Smooth muscle cell of the brain vasculature (primary cell): ENCODE measurements around the gene OR6S1.

Source experiments
- DNase-seq: peaks from one replicate; pipeline ENCODE4 v3.0.0-alpha.2; 2012; ENCODE audit warnings: low read depth, low spot score

OR6S1 gene

GRCh38 chr14:20641591-20641990 lies at the start of gene OR6S1:
TSS of gene OR6S1 (minus strand) at chr14:20641691. CDS start at chr14:20641691, 0 bp downstream.
- DNase-seq = no peak

GRCh38 chr14:20690848-20691640 lies 49.6 kb upstream of the OR6S1 start:
- peak; percentile 15 for DNase-seq

- DNase-seq = no peak
Observed at GRCh38 chr14:20688167-20688839, 46.8 kb upstream of the OR6S1 start, which contains the start of gene ANG. TSS of gene ANG (plus strand) at chr14:20688764. CDS start at chr14:20693565, 4,801 bp downstream.

- DNase-seq = no peak
Observed at GRCh38 chr14:20687362-20688166, 46.1 kb upstream of the OR6S1 start.

GRCh38 chr14:20686386-20687143 lies 45.1 kb upstream of the OR6S1 start:
- DNase-seq = no peak

- peak; percentile 7 for DNase-seq
Observed at GRCh38 chr14:20684662-20685456, 43.4 kb upstream of the OR6S1 start.

GRCh38 chr14:20683891-20684661 lies 42.6 kb upstream of the OR6S1 start, which contains the start of gene RNASE4:
TSS of gene RNASE4 (plus strand) at chr14:20684560. CDS start at chr14:20699372, 14,812 bp downstream.
- DNase-seq = peak; percentile 50

- DNase-seq = peak; percentile 77
Observed at GRCh38 chr14:20683125-20683890, 41.8 kb upstream of the OR6S1 start.

GRCh38 chr14:20682435-20683124 lies 41.1 kb upstream of the OR6S1 start:
- DNase-seq = peak; percentile 73

GRCh38 chr14:20682127-20682434 lies 40.6 kb upstream of the OR6S1 start:
- peak; percentile 7 for DNase-seq

GRCh38 chr14:20681348-20682126 lies 40.0 kb upstream of the OR6S1 start:
- DNase-seq = peak; percentile 69

GRCh38 chr14:20680843-20681347 lies 39.4 kb upstream of the OR6S1 start:
- no peak for DNase-seq

- no peak for DNase-seq
Observed at GRCh38 chr14:20680363-20680762, 38.9 kb upstream of the OR6S1 start.

GRCh38 chr14:20679907-20680306 lies 38.4 kb upstream of the OR6S1 start:
- no peak for DNase-seq

GRCh38 chr14:20676072-20676471 lies 34.6 kb upstream of the OR6S1 start:
- no peak for DNase-seq

- DNase-seq = no peak
Observed at GRCh38 chr14:20675669-20676068, 34.2 kb upstream of the OR6S1 start.

- no peak for DNase-seq
Observed at GRCh38 chr14:20671597-20672283, 30.2 kb upstream of the OR6S1 start.
